Measurements from ENCODE around the gene BEAN1.
"Not testable (repeated sequence)": the region's sequence is repeated elsewhere in the genome, so short reads cannot be mapped to it uniquely, and the experiment has no call there.

Gene BEAN1

DNA sequence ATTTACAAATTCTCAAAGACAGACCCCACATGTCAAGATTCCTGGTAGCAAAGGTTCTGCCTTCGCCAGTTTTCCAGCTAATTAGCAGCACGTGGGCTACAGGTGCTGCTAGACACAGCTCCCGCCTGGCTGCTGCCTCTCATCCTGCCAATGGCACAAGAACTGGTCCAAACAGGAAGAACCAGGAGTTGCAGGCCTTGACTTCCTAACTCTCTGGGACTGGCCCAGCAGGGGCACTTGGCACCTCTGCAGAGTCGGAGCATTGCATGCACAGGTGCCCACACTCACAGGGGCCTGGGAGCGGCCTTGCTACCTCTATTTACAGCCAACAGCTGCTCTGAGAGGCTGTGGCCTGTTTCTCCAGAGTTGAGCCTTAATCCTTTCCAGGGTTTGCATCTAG is 83.2 kb downstream of the BEAN1 start:
- Mint-ChIP-seq H3K4me3 (no peak overlapping the region), H3K27ac (no peak overlapping the region), H3K36me3 (peaks cover 0 to 11% of the 10 kb centered on the region in 2 donors), H3K4me1 (peaks cover 23 to 31% of the 10 kb centered on the region in 2 donors), H3K9me3 (no peaks in the 10 kb centered on the region), H3K27me3 (peaks cover 0 to 15% of the 10 kb centered on the region in 2 donors)
- no peak for ATAC-seq (replicated peaks)
- DNase-seq, result no peak

DNA sequence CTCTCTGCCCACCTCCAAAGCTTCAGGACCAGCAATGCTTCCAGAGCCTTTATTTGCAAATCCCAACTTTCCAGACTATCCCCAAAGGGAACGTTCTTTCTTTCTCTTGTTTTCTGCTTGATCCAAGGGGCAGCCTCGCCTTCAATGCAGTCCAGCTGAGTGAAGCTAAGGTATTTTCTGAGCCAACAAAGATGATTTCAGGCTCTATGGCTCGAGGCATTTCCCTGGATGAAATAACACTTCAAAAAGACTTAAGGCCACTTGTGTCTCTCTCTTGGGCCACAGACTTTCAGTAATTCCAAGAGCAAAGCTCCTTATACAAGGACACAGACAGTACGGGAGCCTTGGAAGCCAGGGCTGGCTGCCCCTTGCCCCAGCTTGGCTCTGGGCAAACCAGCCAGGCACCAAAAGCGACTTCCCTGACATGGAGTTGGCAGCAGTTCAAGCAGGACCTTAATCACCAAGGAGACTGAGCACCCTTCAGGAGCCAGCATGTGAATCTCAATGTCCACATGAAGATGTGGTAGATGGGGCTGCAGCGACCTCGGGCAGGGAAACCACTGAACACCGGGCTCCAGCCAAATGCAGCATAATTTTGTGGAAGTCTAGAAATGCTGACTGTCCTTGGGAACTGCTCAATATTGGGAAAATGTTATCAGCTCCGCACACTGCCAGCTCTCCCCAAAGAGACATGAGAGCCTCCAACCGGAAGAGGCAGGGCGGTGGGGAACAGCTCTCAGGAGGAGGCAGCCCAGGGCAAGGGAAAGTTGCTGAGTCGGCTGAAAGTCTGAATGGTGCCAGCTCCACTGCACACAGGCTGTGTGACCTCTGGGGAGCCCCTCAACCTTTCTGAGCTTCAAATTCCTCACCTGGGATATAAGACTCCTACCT is 83.9 kb downstream of the BEAN1 start:
- Mint-ChIP-seq H3K36me3 (peaks cover 0 to 11% of the 10 kb centered on the region in 2 donors), H3K4me1 (peaks cover 26 to 38% of the 10 kb centered on the region in 2 donors), H3K27ac (no peak overlapping the region), H3K9me3 (no peaks in the 10 kb centered on the region), H3K4me3 (no peak overlapping the region), H3K27me3 (peaks cover 0 to 15% of the 10 kb centered on the region in 2 donors)
- DNase-seq (no peak), ATAC-seq (replicated peaks) (no peak)

DNA sequence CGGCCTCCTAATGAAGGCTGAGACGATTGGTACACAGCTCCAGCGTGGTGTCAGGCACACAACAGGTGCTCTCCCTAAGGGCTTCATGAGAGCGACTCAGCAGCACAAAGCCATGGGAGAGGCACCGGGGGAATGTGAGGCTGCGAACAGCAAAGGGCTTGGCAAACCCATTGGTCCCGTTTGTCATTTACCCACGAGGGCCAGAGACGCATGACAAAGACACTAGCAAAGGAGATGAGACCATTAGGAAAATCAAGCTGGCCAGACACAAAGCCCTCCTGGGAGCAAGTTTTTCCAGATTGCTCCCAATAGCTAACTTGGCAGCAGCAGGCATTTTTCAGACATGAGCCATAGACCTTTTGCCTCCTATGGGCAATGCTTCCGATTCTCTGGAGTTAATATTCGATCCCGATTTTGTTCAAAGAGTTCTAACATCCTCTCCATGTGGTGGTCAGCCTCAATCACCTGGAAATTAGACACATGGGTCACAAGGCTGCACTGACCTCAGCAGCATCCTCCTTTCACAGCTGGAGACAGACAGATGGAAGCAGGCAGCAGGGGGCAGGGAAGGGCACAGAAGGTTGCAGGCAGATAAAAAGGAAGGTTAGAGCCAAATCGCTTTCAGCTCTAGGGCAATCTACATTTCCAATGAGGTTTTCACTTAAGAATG is 84.6 kb downstream of the BEAN1 start:
- Mint-ChIP-seq H3K36me3 (peaks cover 0 to 11% of the 10 kb centered on the region in 2 donors), H3K27ac (no peak overlapping the region), H3K4me3 (no peak overlapping the region), H3K27me3 (peaks cover 0 to 15% of the 10 kb centered on the region in 2 donors), H3K9me3 (no peaks in the 10 kb centered on the region), H3K4me1 (peaks cover 34 to 46% of the 10 kb centered on the region in 2 donors)
- no peak for ATAC-seq (replicated peaks)
- no peak for DNase-seq

DNA sequence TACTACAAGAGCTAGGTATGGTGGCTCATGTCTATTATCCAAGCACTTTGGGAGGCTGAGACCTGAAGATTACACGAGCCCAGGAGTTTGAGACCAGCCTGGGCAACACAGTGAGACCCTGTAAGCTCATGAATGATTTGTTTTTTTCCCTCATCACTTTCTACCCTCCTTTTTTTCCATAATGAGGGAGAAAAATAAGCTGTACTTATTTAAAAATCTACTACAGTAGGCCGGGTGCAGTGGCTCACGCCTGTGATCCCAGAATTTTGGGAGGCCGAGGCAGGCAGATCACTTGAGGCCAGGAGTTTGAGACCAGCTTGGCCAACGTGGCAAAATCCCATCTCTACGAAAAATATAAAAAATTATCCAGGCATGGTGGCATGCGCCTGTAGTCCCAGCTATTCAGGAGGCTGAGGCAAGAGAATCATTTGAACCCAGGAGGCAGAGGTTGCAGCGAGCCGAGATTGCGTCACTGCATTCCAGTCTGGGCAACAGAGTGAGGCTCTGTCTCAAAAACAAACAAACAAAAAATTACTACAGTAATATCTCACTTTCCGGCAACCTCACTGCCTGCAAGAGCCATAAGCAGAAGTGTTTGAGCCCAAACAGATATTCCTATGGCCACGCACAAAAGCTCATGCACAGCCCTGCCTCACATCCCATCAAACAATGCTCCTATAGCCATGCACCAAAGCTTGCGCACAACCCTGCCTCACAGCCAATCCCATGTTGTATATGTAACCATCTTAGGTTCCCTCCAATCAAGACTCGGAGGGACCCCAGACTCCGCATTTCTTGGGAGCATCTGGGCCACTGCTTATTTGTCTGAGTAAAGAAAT is 85.4 kb downstream of the BEAN1 start:
- DNase-seq, result no peak
- no peak for ATAC-seq (replicated peaks)
- Mint-ChIP-seq H3K36me3 (peaks cover 0 to 11% of the 10 kb centered on the region in 2 donors), H3K27me3 (peaks cover 0 to 15% of the 10 kb centered on the region in 2 donors), H3K4me1 (peaks cover 40 to 53% of the 10 kb centered on the region in 2 donors), H3K9me3 (no peaks in the 10 kb centered on the region), H3K4me3 (no peak overlapping the region), H3K27ac (no peak overlapping the region)

GRCh38 chr16:66513111-66513723 is 86.1 kb downstream of the BEAN1 start:
- Mint-ChIP-seq H3K36me3 (peaks cover 0 to 11% of the 10 kb centered on the region in 2 donors), H3K27me3 (peaks cover 0 to 15% of the 10 kb centered on the region in 2 donors), H3K4me1 (peaks cover 39 to 55% of the 10 kb centered on the region in 2 donors), H3K4me3 (no peak overlapping the region), H3K9me3 (no peaks in the 10 kb centered on the region), H3K27ac (no peak overlapping the region)
- DNase-seq, result no peak
- ATAC-seq (replicated peaks), result no peak

DNA sequence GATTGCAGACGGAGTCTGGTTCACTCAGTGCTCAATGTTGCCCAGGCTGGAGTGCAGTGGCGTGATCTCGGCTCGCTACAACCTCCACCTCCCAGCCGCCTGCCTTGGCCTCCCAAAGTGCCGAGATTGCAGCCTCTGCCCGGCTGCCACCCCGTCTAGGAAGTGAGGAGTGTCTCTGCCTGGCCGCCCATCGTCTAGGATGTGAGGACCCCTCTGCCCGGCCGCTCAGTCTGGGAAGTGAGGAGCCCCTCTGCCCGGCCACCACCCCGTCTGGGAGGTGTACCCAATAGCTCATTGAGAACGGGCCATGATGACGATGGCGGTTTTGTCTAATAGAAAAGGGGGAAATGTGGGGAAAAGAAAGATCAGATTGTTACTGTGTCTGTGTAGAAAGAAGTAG is 87.3 kb downstream of the BEAN1 start:
- Mint-ChIP-seq H3K27me3 (peaks cover 0 to 15% of the 10 kb centered on the region in 2 donors), H3K36me3 (peaks cover 0 to 11% of the 10 kb centered on the region in 2 donors), H3K4me1 (peaks cover 32 to 51% of the 10 kb centered on the region in 2 donors)
- not testable (repeated sequence) for H3K9me3 Mint-ChIP-seq; H3K27ac Mint-ChIP-seq; DNase-seq; H3K4me3 Mint-ChIP-seq; ATAC-seq (replicated peaks)

DNA sequence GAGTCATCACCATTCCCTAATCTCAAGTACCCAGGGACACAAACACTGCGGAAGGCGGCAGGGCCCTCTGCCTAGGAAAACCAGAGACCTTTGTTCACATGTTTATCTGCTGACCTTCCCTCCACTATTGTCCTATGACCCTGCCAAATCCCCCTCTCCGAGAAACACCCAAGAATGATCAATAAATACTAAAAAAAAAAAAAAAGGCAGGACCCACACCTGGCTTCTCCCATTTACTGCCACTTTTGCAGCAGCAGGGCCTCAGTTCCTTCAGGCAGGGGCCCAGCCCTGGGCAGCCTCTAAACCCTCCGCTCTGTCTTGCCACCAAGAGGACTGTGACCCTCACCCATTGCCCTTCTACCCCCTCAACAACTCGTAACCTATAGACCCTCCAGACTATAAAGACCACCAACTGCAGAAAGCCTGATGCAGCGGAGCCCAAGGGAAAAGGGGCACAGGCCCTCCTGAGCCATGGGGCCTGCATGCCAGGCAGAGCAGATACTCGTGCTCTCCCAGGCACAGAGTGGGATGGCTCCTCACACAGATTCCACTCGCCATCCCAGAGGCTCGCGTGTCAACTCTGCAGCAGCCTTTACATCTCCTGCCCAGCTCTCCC is 88.0 kb downstream of the BEAN1 start:
- H3K9me3 Mint-ChIP-seq, result not testable (repeated sequence)

DNA sequence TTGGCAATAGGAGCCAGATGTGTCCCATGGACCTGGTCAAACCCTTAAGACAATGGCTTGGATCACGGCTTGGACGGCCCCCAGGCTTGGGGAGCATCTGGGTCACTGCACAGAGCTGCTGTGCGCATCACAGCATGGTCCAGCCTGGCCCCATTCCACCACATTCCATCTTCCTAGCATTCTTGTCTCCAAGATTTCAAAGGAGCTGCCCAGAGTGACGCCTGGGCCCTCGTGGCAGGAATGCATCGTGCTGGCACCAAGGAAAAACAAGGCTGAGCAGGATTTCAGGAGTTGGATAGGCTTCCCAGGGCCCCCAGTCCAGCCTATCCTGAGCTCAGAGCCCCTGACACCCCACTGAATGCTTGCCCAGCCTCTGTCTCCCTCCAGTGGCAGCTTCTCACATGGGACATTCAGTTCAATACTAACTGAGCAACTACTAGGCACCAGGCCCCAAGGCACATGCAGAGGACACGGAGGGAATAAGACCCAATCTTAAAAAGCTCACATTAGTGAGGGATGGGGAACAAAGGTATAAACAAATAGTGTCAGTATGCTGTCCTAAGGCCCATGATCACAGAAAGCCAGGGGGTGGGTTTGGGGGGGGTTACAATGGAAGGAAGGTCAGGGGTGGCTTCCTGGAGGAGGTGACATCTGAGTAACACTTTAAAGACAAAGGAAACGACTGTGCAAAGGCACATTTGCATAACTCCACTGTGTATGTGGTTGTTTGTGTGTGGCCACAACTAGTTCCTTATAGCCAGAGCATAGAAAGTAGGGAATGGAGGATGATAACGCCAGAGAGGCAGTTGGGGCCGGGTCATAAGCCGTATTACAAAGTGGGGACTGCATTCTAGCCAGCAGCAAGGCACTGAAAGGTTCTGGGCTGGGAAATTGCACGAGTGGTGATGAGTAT is 88.8 kb downstream of the BEAN1 start:
- Mint-ChIP-seq H3K4me3 (peak overlapping the region in 1 of 2 donors; percentile 23), H3K27me3 (peaks cover 0 to 6% of the 10 kb centered on the region in 2 donors), H3K36me3 (peaks cover 0 to 11% of the 10 kb centered on the region in 2 donors), H3K27ac (peak overlapping the region; percentile 95), H3K4me1 (peaks cover 47 to 65% of the 10 kb centered on the region in 2 donors), H3K9me3 (no peaks in the 10 kb centered on the region)
- no peak for DNase-seq
- no peak for ATAC-seq (replicated peaks)

More for the DNA sequence above, 88.0 kb downstream of the BEAN1 start:
- Mint-ChIP-seq H3K36me3 (peaks cover 0 to 11% of the 10 kb centered on the region in 2 donors), H3K27ac (peak overlapping the region; percentile 15), H3K4me1 (peaks cover 39 to 58% of the 10 kb centered on the region in 2 donors), H3K27me3 (peaks cover 0 to 12% of the 10 kb centered on the region in 2 donors)
- ATAC-seq (replicated peaks); DNase-seq; H3K4me3 Mint-ChIP-seq: not testable (repeated sequence)

- peak overlapping the region; percentile 95 for H3K27ac Mint-ChIP-seq
- DNase-seq (no peak), ATAC-seq (replicated peaks) (peak in 1 of 2 donors; percentile 26)
- H3K4me1 Mint-ChIP-seq, result peaks cover 52 to 72% of the 10 kb centered on the region in 2 donors
- peak overlapping the region; percentile 23 to 78 for H3K4me3 Mint-ChIP-seq
- H3K9me3 Mint-ChIP-seq, result no peaks in the 10 kb centered on the region
- peaks cover 0 to 11% of the 10 kb centered on the region in 2 donors for H3K36me3 Mint-ChIP-seq
- peaks cover 0 to 6% of the 10 kb centered on the region in 2 donors for H3K27me3 Mint-ChIP-seq
Measured at GRCh38 chr16:66516509-66516807, 89.4 kb downstream of the BEAN1 start.

GRCh38 chr16:66516808-66517585 is 89.9 kb downstream of the BEAN1 start:
- no peaks in the 10 kb centered on the region for H3K9me3 Mint-ChIP-seq
- H3K27ac Mint-ChIP-seq, result peak overlapping the region; percentile 95
- DNase-seq (peak; percentile 91), ATAC-seq (replicated peaks) (peak; percentile 95)
- peaks cover 0 to 2% of the 10 kb centered on the region in 2 donors for H3K27me3 Mint-ChIP-seq
- peaks cover 56 to 72% of the 10 kb centered on the region in 2 donors for H3K4me1 Mint-ChIP-seq
- H3K4me3 Mint-ChIP-seq, result peak overlapping the region; percentile 78 to 82
- H3K36me3 Mint-ChIP-seq, result peaks cover 0 to 8% of the 10 kb centered on the region in 2 donors

DNA sequence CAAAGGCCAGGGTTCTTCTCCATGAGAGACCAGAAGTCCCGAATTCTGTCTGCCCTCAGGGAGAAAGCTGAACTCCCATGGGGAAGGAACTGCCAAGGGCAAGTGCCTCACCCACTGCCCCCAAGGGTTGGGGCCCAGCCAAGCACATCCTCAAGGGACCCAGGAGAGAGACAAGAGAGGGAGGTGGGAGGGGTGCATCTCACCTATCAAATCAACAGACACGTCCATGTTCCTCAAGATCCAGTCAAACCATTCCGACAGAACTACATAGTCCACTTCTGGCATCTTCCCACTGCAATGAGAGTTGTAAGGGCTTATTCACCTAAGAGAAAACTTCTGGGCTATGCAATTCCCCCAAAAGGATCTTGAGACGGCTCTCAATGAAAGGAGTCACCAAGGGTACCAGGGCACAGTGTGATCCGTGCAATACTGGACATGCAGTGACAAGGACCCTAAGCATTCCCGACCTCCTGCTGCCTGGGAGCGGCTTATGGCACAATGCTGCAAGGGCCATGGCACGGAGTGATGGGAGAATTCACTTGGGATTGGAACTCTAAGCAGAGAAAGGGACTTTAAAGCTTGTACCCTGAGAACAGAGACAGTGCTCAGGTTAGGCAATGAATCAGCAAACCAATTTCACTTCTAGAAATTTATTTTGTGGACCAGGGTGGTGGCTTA is 90.6 kb downstream of the BEAN1 start:
- no peaks in the 10 kb centered on the region for H3K27me3 Mint-ChIP-seq
- DNase-seq (no peak), ATAC-seq (replicated peaks) (no peak)
- peak overlapping the region; percentile 95 for H3K27ac Mint-ChIP-seq
- no peaks in the 10 kb centered on the region for H3K9me3 Mint-ChIP-seq
- H3K4me1 Mint-ChIP-seq, result peaks cover 62 to 78% of the 10 kb centered on the region in 2 donors
- H3K36me3 Mint-ChIP-seq, result peaks cover 0 to 7% of the 10 kb centered on the region in 2 donors
- H3K4me3 Mint-ChIP-seq, result peak overlapping the region; percentile 78 to 82

Measured in stimulated activated naive B cell treated with anti-CD40 and anti-IgM and Interleukin-4, amounts not matched to agents 10 μg/mL and 1 μg/mL and 100 μg/mL, for 72 hours (primary cell).